GM18909 (cell line): Measurements from ENCODE around the gene IVD.
A peak's percentile ranks its signal among the peaks of the same experiment; 100 is the strongest.

Source experiments
- ATAC-seq: cut with Tn5 transposase; IDR thresholded peaks from one replicate; pipeline ENCODE4 v1.9.1; 2021; ENCODE audit warnings: mild to moderate bottlenecking; ENCODE audit not compliant: unreplicated experiment, poor library complexity

IVD gene

DNA sequence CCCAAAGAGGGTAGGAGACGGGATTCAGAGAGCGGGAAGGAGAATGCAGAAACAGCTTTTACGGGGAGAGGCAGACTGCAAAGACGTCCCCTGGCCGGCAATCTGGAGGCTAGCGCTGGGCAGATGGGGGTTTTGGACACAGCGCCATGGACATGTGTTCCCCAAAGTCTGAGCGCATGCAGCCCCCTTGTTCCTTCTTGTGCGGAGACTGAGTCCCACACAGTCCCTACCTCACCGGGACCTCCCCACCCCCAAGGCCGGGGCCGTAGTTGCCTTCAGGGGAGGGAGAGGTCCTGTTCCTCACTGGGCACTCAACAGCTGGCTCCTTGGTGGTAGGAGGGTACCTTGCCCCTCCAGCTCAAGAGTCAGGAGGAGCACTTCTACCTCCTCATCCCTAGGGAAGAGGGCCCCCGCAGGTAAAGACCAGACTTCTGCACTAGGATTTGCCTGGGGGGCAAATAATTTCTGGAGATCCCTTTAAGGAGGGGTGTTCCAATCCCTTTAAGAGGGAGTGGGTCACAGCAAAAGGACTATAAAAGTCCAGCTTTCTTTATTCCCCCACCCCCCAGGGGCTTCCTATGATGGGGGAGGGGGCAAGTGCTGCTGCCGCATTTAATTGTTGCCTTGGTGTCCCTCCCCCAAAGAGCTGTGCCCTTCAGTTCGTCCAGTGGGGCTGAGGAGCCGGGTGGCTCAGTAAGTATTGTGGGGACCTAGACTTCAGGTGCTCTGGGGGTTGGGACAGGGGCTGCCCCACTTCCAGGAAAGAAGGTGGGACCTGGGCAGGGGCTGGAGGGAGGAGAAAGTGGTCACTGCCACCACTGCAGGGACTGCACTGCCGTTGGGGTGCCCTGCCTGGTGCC is 31.5 kb downstream of the IVD start:
- no peak for ATAC-seq

DNA sequence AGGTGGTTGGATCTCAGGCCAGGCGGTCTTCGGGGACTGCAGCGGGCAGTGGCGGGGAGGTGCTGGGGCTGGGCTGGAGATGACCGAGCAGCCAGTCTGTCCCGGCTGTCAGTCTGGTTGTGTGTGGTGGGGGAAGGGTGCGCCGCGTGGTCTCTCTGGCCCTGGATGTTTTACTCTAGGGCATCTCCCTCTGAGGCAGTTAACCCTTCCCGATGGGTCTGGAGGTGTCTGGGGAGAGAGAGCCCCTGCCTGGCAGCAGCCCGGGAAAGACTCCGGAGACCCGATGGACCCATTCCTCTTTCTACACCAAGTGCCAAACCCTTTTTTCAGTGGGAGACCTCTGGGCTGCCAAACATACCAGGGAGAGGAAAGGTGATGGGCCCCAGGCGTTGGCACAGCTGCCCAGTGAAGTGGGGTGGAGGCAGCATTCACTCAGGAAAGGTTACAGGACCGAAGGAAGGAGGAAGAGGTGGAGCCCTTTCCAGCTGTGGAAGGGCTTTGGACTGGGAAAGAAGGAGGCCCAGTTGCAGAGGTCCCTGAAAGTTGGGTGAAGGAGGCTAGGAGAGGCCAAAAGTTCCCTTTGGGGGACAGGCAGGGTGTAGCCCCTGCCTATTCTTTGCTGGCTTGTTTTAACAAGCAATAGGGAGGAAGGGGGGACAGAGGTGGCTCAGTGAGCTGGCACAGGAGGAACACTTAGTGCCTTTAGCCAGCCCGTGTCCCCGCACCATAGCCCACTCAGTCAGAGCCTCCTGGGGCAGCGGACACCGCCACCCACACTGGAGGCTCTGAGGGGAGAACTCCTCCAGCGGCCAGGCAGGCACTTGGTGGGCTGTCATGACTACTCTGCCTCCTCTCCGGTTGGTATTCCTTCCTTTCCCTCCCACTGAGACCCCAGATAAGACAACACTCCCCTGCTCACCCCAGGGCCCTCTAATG is 32.4 kb downstream of the IVD start:
- ATAC-seq: no peak

GRCh38 chr15:40438712-40439111 is 33.1 kb downstream of the IVD start:
- no peak for ATAC-seq

GRCh38 chr15:40439461-40439959 is 33.9 kb downstream of the IVD start:
- ATAC-seq: no peak

DNA sequence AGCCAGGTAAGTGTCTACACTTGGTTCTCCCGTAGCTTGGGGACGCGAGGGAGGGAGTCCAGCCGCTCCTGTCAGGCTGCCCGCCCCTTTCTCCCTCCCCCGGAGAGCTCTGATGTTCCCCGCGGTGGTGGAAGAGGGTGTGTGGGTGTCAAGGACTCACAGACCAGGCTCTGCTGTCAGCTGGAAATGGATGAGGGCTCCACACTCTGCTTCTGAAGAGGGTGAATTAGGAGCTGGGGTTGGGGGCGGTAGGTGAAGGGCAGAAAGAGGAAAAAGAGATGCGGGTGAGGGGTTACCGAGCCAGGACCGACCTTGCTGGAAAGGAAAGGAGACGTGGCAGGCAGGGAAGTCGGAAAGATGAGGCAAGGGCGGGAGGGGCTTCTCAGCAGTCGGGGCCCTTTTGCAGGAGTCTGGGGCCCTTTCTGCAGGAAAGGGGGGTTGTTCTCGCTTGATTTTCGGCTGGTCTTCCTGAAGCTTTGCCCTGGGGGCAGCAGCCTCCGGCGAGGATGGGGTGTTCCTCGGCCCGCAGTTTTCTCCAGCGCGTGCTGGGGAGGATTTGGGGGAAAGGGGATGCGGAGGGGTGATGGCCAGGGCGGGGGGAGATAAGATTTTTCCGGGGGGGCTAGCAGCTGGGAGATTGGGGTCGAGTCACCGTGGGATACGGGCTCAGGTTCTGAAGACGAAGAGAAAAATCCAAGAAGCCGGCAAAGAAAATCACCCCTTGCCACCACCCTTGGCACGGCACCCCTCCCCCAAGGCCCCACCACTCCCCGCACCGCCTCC is 34.6 kb downstream of the IVD start:
- no peak for ATAC-seq

- peak; percentile 86 for ATAC-seq
These were observed 35.4 kb downstream of the IVD start, which contains the start of gene BAHD1 for GRCh38 chr15:40440743-40441564. Gene BAHD1, plus strand, starts transcription at chr15:40440953. Its CDS starts 17,512 bp downstream, at chr15:40458465.

GRCh38 chr15:40441565-40442531 is 36.3 kb downstream of the IVD start:
- ATAC-seq: peak; percentile 19

DNA sequence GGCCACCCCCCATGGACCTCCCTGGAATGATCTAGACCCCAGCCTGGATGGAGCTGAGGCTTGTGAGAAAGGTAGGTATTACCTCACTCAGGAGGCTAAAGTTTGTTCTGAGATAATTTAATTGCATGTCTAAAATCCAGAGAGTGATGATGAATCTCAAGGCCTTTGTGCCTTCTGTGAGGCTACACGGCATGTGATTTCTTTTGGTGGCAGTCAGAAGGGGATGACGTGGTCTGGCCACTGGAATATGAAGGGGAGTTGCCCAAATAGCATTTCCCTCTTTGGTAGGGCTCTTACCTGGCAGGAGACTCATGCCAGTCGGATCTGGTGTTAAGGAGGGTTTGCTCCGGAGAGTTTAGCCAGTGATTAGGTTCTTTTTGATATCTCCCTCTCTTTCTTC is 37.7 kb downstream of the IVD start:
- ATAC-seq: no peak

GRCh38 chr15:40443846-40444245 is 38.3 kb downstream of the IVD start:
- no peak for ATAC-seq

GRCh38 chr15:40444736-40445135 is 39.1 kb downstream of the IVD start:
- no peak for ATAC-seq

- no peak for ATAC-seq
These were observed 39.9 kb downstream of the IVD start for GRCh38 chr15:40445421-40445922.

GRCh38 chr15:40446144-40446543 is 40.5 kb downstream of the IVD start:
- no peak for ATAC-seq

- ATAC-seq: no peak
These were observed 42.8 kb downstream of the IVD start for GRCh38 chr15:40448354-40448753.

- ATAC-seq: no peak
These were observed 43.7 kb downstream of the IVD start for GRCh38 chr15:40449275-40449674.

- ATAC-seq: no peak
These were observed 44.5 kb downstream of the IVD start for GRCh38 chr15:40450047-40450446.

DNA sequence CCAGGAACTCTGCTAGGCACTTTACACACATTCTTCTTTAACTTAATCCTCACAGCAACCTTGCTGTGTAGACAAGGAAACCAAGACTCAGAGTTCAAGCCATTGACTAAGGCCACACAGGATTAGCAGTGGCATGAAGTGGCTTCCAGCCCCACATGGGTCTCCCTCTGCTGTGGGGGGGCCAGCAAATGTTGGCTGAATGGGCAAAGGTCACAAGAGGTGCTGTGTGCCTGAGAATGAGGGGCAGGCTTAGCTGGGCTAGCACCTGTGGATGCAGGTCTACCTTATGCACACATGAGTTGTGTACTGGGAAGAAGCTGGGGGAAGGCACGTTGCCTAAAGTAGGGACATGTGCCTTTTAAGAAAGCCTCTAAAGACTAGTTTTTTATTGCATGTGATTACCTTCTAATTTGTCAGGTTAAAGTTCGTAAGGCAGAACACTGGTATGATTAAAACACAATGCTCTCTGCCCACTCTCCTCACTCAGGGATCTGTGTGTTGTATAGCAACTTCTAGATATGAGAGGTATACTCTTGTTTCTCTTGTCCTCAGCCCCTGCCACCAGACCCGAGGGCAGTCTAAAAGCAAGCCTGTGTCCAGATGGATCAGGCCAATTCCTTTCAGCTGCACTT is 46.0 kb downstream of the IVD start:
- ATAC-seq: no peak

- ATAC-seq: peak; percentile 74
These were observed 46.9 kb downstream of the IVD start for GRCh38 chr15:40452296-40453090.
